ENCODE measurements around the gene ARHGEF7.

The ARHGEF7 gene

DNA sequence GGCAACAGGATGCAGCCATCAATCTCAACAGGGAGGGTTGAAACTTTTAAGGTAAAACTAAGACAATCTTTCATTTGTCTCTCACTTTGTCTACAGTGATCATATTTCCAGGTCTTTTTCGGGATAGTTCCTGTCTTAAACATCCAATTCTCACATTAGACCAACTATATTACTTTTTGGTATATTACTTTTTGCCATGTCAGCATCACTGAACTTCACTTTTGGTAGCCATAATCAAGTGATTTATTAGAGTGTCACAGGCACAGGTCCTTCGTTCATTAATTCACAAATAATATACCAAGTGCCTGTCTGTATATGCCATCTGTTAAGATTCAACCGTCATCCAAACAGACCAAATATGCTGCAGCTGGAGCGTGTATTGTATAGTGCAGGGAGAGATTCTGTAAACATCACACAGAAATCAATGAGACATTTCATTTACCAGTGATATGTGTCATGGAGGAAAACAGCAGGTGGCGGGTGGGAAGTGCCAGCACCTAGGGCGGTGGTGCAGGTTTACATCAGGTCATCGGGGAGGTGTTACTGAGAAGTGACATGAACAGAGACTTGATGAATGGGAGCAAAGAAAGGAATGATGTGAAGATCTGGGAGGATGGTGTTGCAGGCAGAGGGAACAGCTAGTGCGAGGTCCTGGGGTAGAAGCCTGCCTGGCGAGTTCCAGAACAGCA lies 24.9 kb downstream of the ARHGEF7 start:
- DNase-seq, result no peak

DNA sequence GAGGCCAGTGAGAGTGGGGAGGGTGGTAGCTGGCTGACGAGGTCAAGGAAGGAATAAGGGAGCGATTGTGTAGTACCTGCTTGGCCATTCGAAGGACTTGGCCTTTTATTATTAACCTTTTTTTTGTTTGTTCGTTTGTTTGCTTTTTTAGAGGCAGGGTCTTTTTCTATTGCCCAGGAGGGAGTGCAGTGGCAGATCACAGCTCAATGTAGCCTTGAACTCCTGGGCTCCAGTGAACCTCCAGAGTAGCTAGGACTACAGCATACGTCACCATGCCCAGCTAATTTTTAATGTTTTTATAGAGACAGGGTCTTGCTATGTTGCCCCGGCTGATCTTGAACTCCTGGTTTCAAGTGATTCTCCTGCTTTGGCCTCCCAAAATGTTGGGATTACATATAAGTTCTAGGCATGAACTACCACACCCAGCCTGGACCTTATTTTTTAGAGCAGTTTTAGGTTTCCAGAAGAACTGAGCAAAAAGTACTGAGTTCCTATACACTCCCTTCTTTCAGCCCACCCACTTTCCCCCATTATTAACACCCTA lies 25.5 kb downstream of the ARHGEF7 start:
- no peak for DNase-seq

DNA sequence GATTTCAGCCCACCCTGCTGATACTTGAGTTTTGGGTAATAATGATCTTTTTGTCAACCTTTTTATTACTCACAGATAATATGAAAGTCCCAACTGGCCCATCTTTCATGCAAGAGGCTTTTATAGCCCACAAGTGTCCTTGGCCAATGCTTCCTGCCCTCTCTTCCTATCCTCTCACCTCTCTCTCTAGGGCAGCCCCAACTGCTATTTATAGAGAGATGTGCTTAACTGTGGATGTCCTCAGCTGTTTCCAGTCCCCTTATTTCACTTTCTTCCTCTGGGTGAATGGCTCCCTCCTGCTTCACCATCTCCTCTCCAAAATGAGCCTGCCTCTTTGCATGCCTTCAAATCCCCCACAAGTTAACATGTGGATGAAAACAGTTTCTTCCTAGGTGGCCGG lies 27.4 kb downstream of the ARHGEF7 start:
- DNase-seq, result no peak

GRCh38 chr13:111143865-111144540 lies 28.9 kb downstream of the ARHGEF7 start:
- no peak for DNase-seq

DNA sequence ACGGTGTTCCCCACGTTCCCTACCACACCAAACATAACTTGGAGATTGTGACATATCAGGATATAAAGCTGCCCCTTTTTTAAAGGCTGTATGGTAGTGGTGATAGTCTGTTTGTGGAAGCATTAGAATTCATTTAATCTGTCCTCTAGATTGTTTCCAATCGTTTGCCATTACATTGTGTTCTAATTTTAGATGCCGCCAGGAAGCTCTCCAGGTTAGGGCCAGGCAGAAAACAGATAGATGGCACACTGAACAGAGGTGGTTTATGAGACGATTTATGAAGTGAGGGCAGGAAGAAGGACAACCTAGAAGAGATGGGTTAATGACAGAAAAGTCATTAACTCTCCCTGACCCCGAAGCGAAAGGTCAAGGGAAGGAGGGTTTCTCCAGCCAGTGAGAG lies 30.0 kb downstream of the ARHGEF7 start:
- DNase-seq, result no peak

GRCh38 chr13:111145506-111145905 lies 30.4 kb downstream of the ARHGEF7 start:
- DNase-seq, result no peak

DNA sequence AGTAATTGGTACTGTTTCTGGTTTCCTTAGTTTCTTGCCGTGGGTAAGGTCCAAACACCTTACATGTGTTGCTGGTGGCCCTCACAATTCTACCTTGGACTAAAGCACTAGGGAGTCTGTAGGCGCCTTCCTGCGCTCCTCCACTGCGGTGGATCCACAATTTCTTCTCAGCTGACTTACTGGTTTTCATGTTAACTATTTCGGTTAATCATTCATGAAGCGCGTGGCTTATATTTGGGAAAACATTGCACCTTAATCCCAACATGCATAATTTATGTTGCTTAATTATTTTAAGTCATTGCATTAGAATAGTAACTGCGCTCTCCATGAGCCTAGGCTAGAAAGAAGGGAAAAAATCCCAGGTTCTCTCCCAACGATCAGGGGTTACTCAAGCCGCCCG lies 37.7 kb downstream of the ARHGEF7 start:
- DNase-seq, result no peak

DNA sequence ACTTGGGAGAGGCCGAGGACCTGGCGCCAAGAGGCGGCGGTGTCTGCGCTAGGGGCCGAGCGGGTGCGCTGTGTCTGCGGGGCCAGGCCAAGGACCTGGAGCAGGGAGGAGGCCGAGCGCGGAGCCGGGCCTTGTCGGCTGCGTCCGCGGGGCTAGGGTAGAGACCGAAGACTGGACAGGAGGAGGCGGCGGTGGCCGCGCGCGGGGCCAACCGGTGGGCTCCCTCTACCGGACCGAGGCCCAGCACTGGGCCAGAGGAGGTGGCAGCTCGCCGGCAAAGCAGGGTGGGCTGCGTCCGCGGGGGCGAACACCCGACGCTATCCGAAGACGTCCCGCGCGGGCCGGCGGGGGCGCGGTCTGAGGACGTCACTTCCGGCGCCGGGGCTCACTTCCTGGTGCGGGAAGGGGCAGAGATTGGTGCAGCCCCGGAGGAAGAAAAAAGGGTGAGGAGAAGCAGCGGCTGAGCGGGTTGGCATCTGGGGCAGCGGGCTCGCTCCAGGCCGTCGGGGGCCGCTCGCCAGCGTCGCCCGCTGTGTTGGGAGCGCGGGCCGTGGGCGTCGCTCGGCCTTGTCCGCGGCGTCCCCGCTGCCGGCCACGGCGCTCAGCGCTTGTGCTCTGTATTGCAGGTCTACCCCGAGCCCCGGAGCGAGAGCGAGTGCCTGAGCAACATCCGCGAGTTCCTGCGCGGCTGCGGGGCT lies 38.3 kb downstream of the ARHGEF7 start:
- peak; percentile 91 to 92 for DNase-seq

DNA sequence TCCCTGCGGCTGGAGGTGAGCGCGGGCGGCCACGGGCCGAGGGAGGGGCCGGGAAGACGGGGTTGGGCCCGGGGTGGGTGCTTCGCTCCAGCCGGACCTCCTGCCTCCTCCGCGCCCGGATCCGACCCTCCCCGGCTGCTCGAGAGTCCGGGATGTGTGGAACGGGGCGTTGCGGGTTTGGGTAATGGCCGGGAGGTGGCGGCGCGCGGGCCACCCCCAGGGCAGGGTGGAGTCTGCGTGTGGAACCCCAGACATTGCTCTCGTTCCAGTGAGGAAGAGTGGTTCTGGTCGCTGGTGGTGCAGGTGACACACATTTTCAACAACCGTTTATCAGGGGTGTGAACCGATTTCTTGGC lies 38.8 kb downstream of the ARHGEF7 start:
- DNase-seq, result peak in 1 of 2 donors; percentile 52

DNA sequence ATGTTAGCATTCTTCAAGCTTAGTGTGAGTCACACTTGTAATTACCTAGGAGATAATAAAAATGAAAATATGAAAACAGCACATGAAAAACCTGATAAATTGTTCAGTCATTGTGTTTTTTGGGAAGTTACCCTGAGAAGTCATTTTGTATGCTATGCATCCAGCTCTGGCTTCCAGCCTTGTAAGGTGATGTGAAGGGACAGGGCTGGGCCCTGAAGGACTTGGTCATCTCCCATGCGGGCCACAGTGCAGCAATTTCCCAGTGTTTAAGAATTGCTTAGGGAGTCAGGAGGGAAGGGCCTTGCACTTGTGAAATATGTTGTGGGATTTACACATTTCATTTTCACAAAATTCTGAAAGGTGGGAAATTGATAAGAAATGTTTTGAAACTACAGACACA lies 41.3 kb downstream of the ARHGEF7 start:
- no peak for DNase-seq

DNA sequence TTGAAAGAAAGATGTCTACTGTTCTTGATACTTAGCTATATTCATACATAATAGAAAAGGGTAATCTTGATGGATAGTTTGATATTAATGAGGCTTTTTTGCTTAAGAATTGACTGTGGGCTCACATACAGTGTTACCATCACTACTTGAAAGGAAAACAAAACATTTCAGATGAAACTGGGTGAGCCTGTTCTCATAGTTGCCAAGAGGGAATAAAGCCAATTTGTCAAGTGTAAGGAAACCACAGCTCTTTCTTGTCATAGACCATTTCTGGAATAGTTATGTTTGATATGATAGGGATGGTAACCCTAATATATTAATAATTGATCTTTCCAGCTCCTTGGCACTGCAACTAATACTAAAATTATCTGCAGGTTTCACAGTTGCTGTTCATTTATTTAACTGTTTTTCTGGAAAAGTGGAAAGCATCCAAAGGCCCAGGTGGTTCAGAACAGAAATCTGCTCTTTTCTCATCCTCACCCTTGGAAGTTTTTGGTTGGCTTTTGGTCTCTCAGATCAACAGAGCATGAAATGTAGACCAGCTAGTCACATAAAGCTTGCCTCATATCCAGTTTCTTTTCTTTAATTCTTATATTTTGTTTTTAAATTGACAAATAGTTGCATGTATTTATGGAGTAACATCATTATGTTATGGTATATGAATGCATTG lies 43.2 kb downstream of the ARHGEF7 start:
- DNase-seq, result no peak

- DNase-seq, result no peak
Measured at GRCh38 chr13:111159362-111160320, 44.5 kb downstream of the ARHGEF7 start.

- no peak for DNase-seq
Measured at GRCh38 chr13:111160648-111161047, 45.5 kb downstream of the ARHGEF7 start.

GRCh38 chr13:111161601-111162600 lies 46.8 kb downstream of the ARHGEF7 start:
- no peak for DNase-seq

DNA sequence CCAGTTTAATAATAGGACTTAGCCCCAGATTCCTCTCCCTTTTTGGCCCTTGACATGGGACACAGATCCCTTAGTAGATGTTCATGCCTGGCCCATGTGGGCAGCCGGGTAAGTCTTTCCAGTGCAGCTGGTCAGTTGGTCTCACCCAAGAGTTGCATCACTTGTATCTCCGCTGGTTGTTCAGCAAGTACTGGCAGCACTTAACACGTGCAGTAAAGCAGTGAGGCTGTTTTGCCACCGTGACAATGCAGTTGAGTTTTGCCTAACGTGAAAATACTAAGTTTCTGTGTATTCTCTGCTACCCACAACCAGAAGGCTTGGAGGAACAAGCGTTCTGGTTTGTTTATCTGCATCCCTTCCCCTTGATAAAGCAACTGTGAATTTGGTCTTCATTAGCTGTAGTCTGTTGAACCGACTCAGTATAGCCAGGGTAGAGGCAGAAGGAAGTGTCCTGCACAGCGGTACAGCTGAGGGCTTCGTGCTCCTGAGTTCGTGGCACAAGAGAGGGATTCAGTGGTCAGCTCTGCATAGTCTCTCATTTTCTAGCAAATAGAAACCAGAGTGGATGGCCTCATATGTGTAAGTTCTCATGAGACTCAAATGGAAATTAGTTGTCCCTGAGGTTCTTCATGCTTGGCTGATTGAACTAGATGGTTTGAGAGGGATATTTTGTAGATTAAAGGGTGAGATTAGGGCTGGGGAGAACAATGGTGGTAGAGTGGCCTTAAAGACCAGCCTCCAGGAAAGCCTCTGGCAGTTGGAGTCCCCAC lies 50.3 kb downstream of the ARHGEF7 start:
- DNase-seq, result no peak

GRCh38 chr13:111166882-111167675 lies 52.0 kb downstream of the ARHGEF7 start:
- DNase-seq, result peak in 1 of 2 donors; percentile 20

GRCh38 chr13:111168107-111168506 lies 53.0 kb downstream of the ARHGEF7 start:
- no peak for DNase-seq

DNA sequence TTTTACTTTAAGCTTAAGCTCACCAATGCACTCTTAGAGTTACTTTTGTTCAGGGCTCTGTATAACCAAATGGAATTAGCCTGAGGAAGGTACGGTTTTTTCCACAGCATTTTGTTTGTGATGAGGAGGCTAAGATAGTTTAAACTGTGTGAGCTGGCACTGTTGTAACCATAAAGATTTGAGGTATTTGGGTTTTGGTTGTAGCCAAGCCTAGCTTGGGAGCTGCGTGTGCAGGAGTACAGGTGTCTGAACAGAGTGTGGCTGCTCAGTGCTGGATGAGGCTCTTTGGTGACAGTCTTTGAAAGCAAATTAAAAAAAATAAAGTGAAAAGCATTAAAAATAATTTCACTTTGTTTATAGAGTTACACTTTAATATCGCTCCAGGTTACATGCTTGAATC lies 56.0 kb downstream of the ARHGEF7 start:
- DNase-seq, result no peak

GRCh38 chr13:111171629-111172028 lies 56.5 kb downstream of the ARHGEF7 start:
- no peak for DNase-seq
